Prostate gland (tissue), 2 donors: ENCODE results near the gene KRTAP5-3.

Source experiments
- POLR2A ChIP-seq: fragments of 450-650 bp; IDR thresholded peaks from one replicate; pipeline ENCODE4 v1.6.1; 2016; ENCODE audit warnings: antibody characterized with exemption, mild to moderate bottlenecking
- POLR2AphosphoS5 ChIP-seq: sonication (generic); formaldehyde crosslinking; IDR thresholded peaks from one replicate; pipeline ENCODE4 v1.6.1; 2017; ENCODE audit warnings: antibody characterized with exemption
- TF ChIP-seq, protein P1 (sequence below), 4 experiments: fragments of 200-600 bp in 2 of 4; fragments of 450-650 bp in 2 of 4; sonication (generic) in 2 of 4; IDR thresholded peaks; 1 replicate in 3 of 4; 2 replicates in 1 of 4; pipeline ENCODE4 v1.5.1; 2016 to 2019; ENCODE audit warnings: antibody characterized with exemption in 4 of 4, mild to moderate bottlenecking in 2 of 4, moderate library complexity in 2 of 4

DNA sequence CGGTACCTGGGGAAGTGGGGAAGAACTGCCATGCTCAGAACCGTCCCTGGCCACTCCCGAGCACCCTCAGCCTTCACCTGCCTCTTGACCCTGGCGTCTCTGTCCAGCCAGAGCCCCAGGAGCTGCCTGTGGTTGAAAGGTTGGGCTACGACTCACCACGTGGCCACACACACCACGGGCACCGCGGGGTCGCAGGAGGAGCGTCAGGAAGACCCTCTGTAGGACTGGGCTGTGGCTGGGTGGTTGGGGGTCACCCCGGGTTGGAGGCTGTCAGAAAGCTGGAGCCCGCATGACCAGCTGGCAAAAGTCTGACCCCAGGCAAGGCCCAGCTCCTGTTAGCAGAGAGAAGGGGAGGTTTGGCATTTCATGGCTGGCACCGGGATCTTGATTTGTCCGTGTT lies 32.8 kb upstream of the KRTAP5-3 start:
- TF ChIP-seq POLR2A: no peak
- TF ChIP-seq, protein P1, sequence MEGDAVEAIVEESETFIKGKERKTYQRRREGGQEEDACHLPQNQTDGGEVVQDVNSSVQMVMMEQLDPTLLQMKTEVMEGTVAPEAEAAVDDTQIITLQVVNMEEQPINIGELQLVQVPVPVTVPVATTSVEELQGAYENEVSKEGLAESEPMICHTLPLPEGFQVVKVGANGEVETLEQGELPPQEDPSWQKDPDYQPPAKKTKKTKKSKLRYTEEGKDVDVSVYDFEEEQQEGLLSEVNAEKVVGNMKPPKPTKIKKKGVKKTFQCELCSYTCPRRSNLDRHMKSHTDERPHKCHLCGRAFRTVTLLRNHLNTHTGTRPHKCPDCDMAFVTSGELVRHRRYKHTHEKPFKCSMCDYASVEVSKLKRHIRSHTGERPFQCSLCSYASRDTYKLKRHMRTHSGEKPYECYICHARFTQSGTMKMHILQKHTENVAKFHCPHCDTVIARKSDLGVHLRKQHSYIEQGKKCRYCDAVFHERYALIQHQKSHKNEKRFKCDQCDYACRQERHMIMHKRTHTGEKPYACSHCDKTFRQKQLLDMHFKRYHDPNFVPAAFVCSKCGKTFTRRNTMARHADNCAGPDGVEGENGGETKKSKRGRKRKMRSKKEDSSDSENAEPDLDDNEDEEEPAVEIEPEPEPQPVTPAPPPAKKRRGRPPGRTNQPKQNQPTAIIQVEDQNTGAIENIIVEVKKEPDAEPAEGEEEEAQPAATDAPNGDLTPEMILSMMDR (IDR thresholded peaks at IDR 0.05): no peak
- no peak for TF ChIP-seq POLR2AphosphoS5
